ENCODE data around the gene WNT9A.

WNT9A gene

GRCh38 chr1:227941509-227942020 lies 6.2 kb downstream of the WNT9A start:
- no peak for DNase-seq

GRCh38 chr1:227940791-227941241 lies 6.9 kb downstream of the WNT9A start:
- no peak for DNase-seq

- DNase-seq = no peak
Observed at GRCh38 chr1:227939791-227940771, 7.7 kb downstream of the WNT9A start.

GRCh38 chr1:227938911-227939790 lies 8.6 kb downstream of the WNT9A start:
- DNase-seq = no peak

- DNase-seq = no peak
Observed at GRCh38 chr1:227938276-227938675, 9.5 kb downstream of the WNT9A start.

- DNase-seq = no peak
Observed at GRCh38 chr1:227937838-227938145, 9.9 kb downstream of the WNT9A start.

GRCh38 chr1:227937031-227937837 lies 10.5 kb downstream of the WNT9A start:
- DNase-seq = no peak

- no peak for DNase-seq
Observed at GRCh38 chr1:227935826-227936225, 11.9 kb downstream of the WNT9A start.

GRCh38 chr1:227934476-227935313 lies 13.0 kb downstream of the WNT9A start:
- peak in 1 of 2 experiments; percentile 21 for DNase-seq

- no peak for DNase-seq
Observed at GRCh38 chr1:227929751-227930472, 17.8 kb downstream of the WNT9A start.

GRCh38 chr1:227928811-227929375 lies 18.8 kb downstream of the WNT9A start:
- no peak for DNase-seq

GRCh38 chr1:227927971-227928741 lies 19.6 kb downstream of the WNT9A start:
- no peak for DNase-seq

GRCh38 chr1:227926896-227927885 lies 20.5 kb downstream of the WNT9A start:
- no peak for DNase-seq

- no peak for DNase-seq
Observed at GRCh38 chr1:227926216-227926791, 21.4 kb downstream of the WNT9A start.

GRCh38 chr1:227925582-227926198 lies 22.0 kb downstream of the WNT9A start:
- no peak for DNase-seq

- DNase-seq = no peak
Observed at GRCh38 chr1:227924833-227925574, 22.7 kb downstream of the WNT9A start.
